Measurements from ENCODE around the gene CTPS1. TPM values are rescaled to one million over a fixed set of nuclear protein-coding genes. Genes with fewer than 3 reads are reported as not detected.

Gene CTPS1
- total RNA-seq, 1 donor from 2014 or later = 91.4 TPM

DNA sequence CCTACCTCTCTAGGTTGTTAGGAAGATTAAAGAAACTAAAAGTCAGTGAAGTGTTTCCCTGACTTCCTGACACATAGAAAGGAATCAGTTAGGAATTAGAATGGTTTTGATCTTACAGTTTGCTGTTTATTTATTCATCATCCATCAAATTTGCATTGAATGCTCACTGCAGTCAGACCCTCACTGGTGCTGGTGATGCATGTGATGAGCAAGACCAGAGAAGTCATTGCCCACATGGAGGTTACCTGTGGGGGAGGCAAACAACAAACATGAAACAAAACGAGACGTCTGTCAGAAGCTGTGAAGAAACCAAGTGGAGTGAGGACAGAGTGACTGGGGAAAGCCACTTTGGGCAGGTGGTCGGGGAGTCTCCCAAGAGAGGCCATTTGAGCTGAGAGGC lies 6.4 kb downstream of the CTPS1 start:
- no peaks in the 10 kb centered on the region for H3K27me3 Mint-ChIP-seq (ENCODE audit: low read depth, unreplicated experiment)
- H3K4me1 Mint-ChIP-seq (ENCODE audit: low read depth, unreplicated experiment) = peaks cover 47% of the 10 kb centered on the region
- H3K4me2 ChIP-seq (ENCODE audit: low read length) = no peak overlapping the region
- H3K36me3 ChIP-seq (ENCODE audit: insufficient read depth, low read length) = peaks cover 68% of the 10 kb centered on the region
- peaks cover 43% of the 10 kb centered on the region for H3K36me3 Mint-ChIP-seq (ENCODE audit: low read depth, unreplicated experiment)
- H2AFZ ChIP-seq (ENCODE audit: low read depth, low read length) = no peak overlapping the region
- H3K4me1 ChIP-seq (ENCODE audit: insufficient read depth, low read length) = peaks cover 41% of the 10 kb centered on the region
- TF ChIP-seq, protein P1, sequence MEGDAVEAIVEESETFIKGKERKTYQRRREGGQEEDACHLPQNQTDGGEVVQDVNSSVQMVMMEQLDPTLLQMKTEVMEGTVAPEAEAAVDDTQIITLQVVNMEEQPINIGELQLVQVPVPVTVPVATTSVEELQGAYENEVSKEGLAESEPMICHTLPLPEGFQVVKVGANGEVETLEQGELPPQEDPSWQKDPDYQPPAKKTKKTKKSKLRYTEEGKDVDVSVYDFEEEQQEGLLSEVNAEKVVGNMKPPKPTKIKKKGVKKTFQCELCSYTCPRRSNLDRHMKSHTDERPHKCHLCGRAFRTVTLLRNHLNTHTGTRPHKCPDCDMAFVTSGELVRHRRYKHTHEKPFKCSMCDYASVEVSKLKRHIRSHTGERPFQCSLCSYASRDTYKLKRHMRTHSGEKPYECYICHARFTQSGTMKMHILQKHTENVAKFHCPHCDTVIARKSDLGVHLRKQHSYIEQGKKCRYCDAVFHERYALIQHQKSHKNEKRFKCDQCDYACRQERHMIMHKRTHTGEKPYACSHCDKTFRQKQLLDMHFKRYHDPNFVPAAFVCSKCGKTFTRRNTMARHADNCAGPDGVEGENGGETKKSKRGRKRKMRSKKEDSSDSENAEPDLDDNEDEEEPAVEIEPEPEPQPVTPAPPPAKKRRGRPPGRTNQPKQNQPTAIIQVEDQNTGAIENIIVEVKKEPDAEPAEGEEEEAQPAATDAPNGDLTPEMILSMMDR (IDR thresholded peaks at IDR 0.05; ENCODE audit: insufficient read depth, low read depth, low read length) = no peak
- TF ChIP-seq EZH2 (IDR thresholded peaks at IDR 0.05; ENCODE audit: insufficient read depth, low read length) = no peak
- DNase-seq (ENCODE audit: low read depth) (no peak), FAIRE-seq (no peak)
- no peak overlapping the region for H3K4me3 ChIP-seq (ENCODE audit: insufficient read depth, low read depth, low read length)
- no peak overlapping the region for H3K27ac Mint-ChIP-seq (ENCODE audit: unreplicated experiment)
- no peaks in the 10 kb centered on the region for H3K9me3 Mint-ChIP-seq (ENCODE audit: unreplicated experiment)
- H3K79me2 ChIP-seq (ENCODE audit: insufficient read depth, low read length) = peaks cover 78% of the 10 kb centered on the region
- no peaks in the 10 kb centered on the region for H3K9me3 ChIP-seq (ENCODE audit: insufficient read depth, low read depth, low read length)
- peak overlapping the region; percentile 30 for H3K4me3 Mint-ChIP-seq (ENCODE audit: unreplicated experiment)
- H3K27ac ChIP-seq (ENCODE audit: low read depth, low read length) = no peak overlapping the region
- no peaks in the 10 kb centered on the region for H3K27me3 ChIP-seq (ENCODE audit: insufficient read depth, low read length)
- no peak overlapping the region for H3K9ac ChIP-seq (ENCODE audit: low read length)
- peaks cover 82% of the 10 kb centered on the region for H4K20me1 ChIP-seq (ENCODE audit: insufficient read depth, low read length)

DNA sequence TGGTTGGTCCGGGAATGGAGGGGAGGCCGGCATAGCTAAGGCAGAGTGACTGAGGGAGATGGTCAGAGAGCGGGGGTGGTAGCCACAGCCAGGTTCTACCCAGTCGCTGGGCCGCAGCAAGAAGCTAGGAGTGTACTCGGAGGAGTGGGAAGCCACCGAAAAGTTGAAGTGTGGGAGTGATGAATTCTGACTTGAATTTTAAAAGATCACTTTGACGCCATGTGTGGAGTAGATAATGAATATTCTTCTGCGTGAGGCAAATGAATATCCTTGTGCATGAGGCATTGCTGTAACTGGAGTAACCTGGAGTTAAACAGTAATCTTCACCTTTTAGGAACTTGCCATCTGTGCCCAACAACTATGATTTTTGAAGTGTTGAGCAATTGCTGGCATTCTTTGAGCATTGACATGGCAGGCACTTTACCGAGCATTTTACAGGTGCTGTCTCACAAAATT lies 6.9 kb downstream of the CTPS1 start:
- H3K4me3 Mint-ChIP-seq (ENCODE audit: unreplicated experiment) = no peak overlapping the region
- H3K4me2 ChIP-seq (ENCODE audit: low read length) = no peak overlapping the region
- H3K9me3 Mint-ChIP-seq (ENCODE audit: unreplicated experiment) = no peaks in the 10 kb centered on the region
- no peak overlapping the region for H3K27ac Mint-ChIP-seq (ENCODE audit: unreplicated experiment)
- TF ChIP-seq, protein P1 (IDR thresholded peaks at IDR 0.05; ENCODE audit: insufficient read depth, low read depth, low read length) = no peak
- TF ChIP-seq EZH2 (IDR thresholded peaks at IDR 0.05; ENCODE audit: insufficient read depth, low read length) = no peak
- no peak overlapping the region for H2AFZ ChIP-seq (ENCODE audit: low read depth, low read length)
- H3K4me1 Mint-ChIP-seq (ENCODE audit: low read depth, unreplicated experiment) = peaks cover 42% of the 10 kb centered on the region
- no peak overlapping the region for H3K9ac ChIP-seq (ENCODE audit: low read length)
- DNase-seq (ENCODE audit: low read depth) (no peak), FAIRE-seq (no peak)
- peaks cover 78% of the 10 kb centered on the region for H3K79me2 ChIP-seq (ENCODE audit: insufficient read depth, low read length)
- no peaks in the 10 kb centered on the region for H3K9me3 ChIP-seq (ENCODE audit: insufficient read depth, low read depth, low read length)
- no peaks in the 10 kb centered on the region for H3K27me3 ChIP-seq (ENCODE audit: insufficient read depth, low read length)
- peaks cover 46% of the 10 kb centered on the region for H3K36me3 Mint-ChIP-seq (ENCODE audit: low read depth, unreplicated experiment)
- H3K36me3 ChIP-seq (ENCODE audit: insufficient read depth, low read length) = peaks cover 73% of the 10 kb centered on the region
- peaks cover 82% of the 10 kb centered on the region for H4K20me1 ChIP-seq (ENCODE audit: insufficient read depth, low read length)
- H3K27me3 Mint-ChIP-seq (ENCODE audit: low read depth, unreplicated experiment) = no peaks in the 10 kb centered on the region
- H3K27ac ChIP-seq (ENCODE audit: low read depth, low read length) = no peak overlapping the region
- peaks cover 36% of the 10 kb centered on the region for H3K4me1 ChIP-seq (ENCODE audit: insufficient read depth, low read length)
- H3K4me3 ChIP-seq (ENCODE audit: insufficient read depth, low read depth, low read length) = no peak overlapping the region

DNA sequence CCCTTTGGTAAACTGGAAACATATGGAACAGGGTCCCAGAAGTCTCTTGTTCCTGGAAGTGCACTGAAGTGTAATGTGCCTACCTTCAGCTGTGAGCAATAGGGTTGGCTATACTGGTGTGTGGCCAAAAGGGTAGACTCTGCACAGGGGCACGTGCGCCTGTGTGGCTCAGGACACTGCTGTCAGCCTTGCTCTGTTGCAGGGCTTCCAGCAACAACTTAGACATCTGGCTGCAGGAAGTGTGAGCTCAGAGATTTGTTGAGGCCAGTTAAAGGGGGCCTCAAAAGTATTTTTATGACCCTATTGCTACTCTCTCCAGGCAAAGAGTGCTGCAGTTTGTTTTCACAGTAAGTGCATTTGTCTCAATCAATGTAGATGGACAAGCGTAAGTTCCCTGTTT lies 7.5 kb downstream of the CTPS1 start:
- Histone ChIP-seq H2AFZ (ENCODE audit: low read depth, low read length) (no peak overlapping the region), H3K9ac (ENCODE audit: low read length) (no peak overlapping the region), H3K9me3 (ENCODE audit: insufficient read depth, low read depth, low read length) (no peaks in the 10 kb centered on the region), H3K4me3 (ENCODE audit: insufficient read depth, low read depth, low read length) (no peak overlapping the region), H3K4me1 (ENCODE audit: insufficient read depth, low read length) (peaks cover 30% of the 10 kb centered on the region), H3K27ac (ENCODE audit: low read depth, low read length) (no peak overlapping the region), H3K4me2 (ENCODE audit: low read length) (no peak overlapping the region), H4K20me1 (ENCODE audit: insufficient read depth, low read length) (peaks cover 82% of the 10 kb centered on the region), H3K79me2 (ENCODE audit: insufficient read depth, low read length) (peaks cover 77% of the 10 kb centered on the region), H3K27me3 (ENCODE audit: insufficient read depth, low read length) (no peaks in the 10 kb centered on the region), H3K36me3 (ENCODE audit: insufficient read depth, low read length) (peaks cover 77% of the 10 kb centered on the region)
- DNase-seq (ENCODE audit: low read depth) = no peak
- Mint-ChIP-seq H3K9me3 (ENCODE audit: unreplicated experiment) (no peaks in the 10 kb centered on the region), H3K36me3 (ENCODE audit: low read depth, unreplicated experiment) (peaks cover 48% of the 10 kb centered on the region), H3K4me1 (ENCODE audit: low read depth, unreplicated experiment) (peaks cover 41% of the 10 kb centered on the region), H3K4me3 (ENCODE audit: unreplicated experiment) (no peak overlapping the region), H3K27me3 (ENCODE audit: low read depth, unreplicated experiment) (no peaks in the 10 kb centered on the region), H3K27ac (ENCODE audit: unreplicated experiment) (no peak overlapping the region)
- FAIRE-seq = no peak
- TF ChIP-seq, protein P1 (IDR thresholded peaks at IDR 0.05; ENCODE audit: insufficient read depth, low read depth, low read length) = no peak
- no peak for TF ChIP-seq EZH2 (IDR thresholded peaks at IDR 0.05; ENCODE audit: insufficient read depth, low read length)
